Activated T-helper 17 cell treated with anti-CD3 and anti-CD28 coated beads, Interleukin-2, amount 50 U/mL, for 72 hours (primary cell): ENCODE results near the gene DCAF7. TPM values are rescaled to one million over a fixed set of nuclear protein-coding genes. Genes with fewer than 3 reads are reported as not detected.

Source experiments
- ATAC-seq: fragments of 150-1000 bp; cut with Tn5 transposase; replicated peaks from 2 replicates; pipeline ENCODE4 v1.10.0; 2021; ENCODE audit warnings: mild to moderate bottlenecking, moderate library complexity
- H3K27ac Mint-ChIP-seq: one replicate; pipeline ENCODE4 v1.8.0; 2022; ENCODE audit warnings: mixed read lengths
- H3K27me3 Mint-ChIP-seq: one replicate; pipeline ENCODE4 v1.8.0; 2022; ENCODE audit warnings: mixed read lengths
- H3K36me3 Mint-ChIP-seq: one replicate; pipeline ENCODE4 v1.8.0; 2022; ENCODE audit warnings: low read depth, mild to moderate bottlenecking, mixed read lengths
- H3K4me1 Mint-ChIP-seq: one replicate; pipeline ENCODE4 v1.8.0; 2022; ENCODE audit warnings: mixed read lengths
- H3K4me3 Mint-ChIP-seq: one replicate; pipeline ENCODE4 v1.8.0; 2022; ENCODE audit warnings: mild to moderate bottlenecking, mixed read lengths
- H3K9me3 Mint-ChIP-seq: one replicate; pipeline ENCODE4 v1.8.0; 2022; ENCODE audit warnings: mixed read lengths
- total RNA-seq, 2 donors: library from RNA; stranded (reverse); gene quantifications; one replicate each; pipeline ENCODE4 v1.2.3, GENCODE V29; 2022

The DCAF7 gene
- total RNA-seq, 2 donors from 2014 or later = 108 to 115 TPM

- ATAC-seq = peak; percentile 57
- Mint-ChIP-seq H3K27me3 (no peaks in the 10 kb centered on the region), H3K36me3 (peaks cover 62% of the 10 kb centered on the region), H3K4me3 (peak overlapping the region; percentile 87), H3K9me3 (no peaks in the 10 kb centered on the region), H3K4me1 (peaks cover 33% of the 10 kb centered on the region), H3K27ac (peak overlapping the region; percentile 92)
Measured at GRCh38 chr17:63609816-63610573, 59.7 kb downstream of the DCAF7 start.

- peak overlapping the region; percentile 92 for H3K27ac Mint-ChIP-seq
- no peaks in the 10 kb centered on the region for H3K27me3 Mint-ChIP-seq
- H3K9me3 Mint-ChIP-seq = no peaks in the 10 kb centered on the region
- no peak for ATAC-seq
- H3K4me1 Mint-ChIP-seq = peaks cover 29% of the 10 kb centered on the region
- peak overlapping the region; percentile 87 for H3K4me3 Mint-ChIP-seq
- peaks cover 54% of the 10 kb centered on the region for H3K36me3 Mint-ChIP-seq
Measured at GRCh38 chr17:63610854-63611253, 60.6 kb downstream of the DCAF7 start.

GRCh38 chr17:63611354-63611753 lies 61.1 kb downstream of the DCAF7 start:
- peak; percentile 84 for ATAC-seq

DNA sequence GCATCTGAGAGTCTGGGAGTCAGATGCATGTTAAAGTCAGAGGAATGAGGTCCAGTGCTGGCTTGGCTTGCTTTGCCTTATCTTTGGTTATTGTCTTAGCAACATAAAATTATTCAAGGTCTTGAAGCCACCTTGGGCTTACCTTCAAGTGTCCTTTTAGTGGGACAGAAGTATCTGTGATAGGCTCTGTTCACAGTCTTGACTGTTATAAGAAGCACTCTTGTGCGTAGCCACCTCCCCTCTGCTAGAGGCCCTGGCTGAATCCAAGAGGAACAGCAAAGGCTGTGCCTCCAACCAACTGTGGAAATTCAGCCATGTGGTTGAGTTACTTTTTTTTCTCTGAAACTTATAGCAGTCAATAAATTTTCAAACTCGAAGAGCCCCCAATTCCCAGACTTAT lies 63.4 kb downstream of the DCAF7 start:
- no peak for ATAC-seq
- H3K27me3 Mint-ChIP-seq = no peaks in the 10 kb centered on the region
- H3K27ac Mint-ChIP-seq = no peak overlapping the region
- H3K4me1 Mint-ChIP-seq = peaks cover 37% of the 10 kb centered on the region
- peaks cover 26% of the 10 kb centered on the region for H3K36me3 Mint-ChIP-seq
- no peaks in the 10 kb centered on the region for H3K9me3 Mint-ChIP-seq
- H3K4me3 Mint-ChIP-seq = no peak overlapping the region

More at GRCh38 chr17:63611354-63611753, 61.1 kb downstream of the DCAF7 start:
- Mint-ChIP-seq H3K9me3 (no peaks in the 10 kb centered on the region), H3K4me3 (peak overlapping the region; percentile 87), H3K27ac (peak overlapping the region; percentile 92), H3K27me3 (no peaks in the 10 kb centered on the region), H3K36me3 (peaks cover 49% of the 10 kb centered on the region), H3K4me1 (peaks cover 29% of the 10 kb centered on the region)

DNA sequence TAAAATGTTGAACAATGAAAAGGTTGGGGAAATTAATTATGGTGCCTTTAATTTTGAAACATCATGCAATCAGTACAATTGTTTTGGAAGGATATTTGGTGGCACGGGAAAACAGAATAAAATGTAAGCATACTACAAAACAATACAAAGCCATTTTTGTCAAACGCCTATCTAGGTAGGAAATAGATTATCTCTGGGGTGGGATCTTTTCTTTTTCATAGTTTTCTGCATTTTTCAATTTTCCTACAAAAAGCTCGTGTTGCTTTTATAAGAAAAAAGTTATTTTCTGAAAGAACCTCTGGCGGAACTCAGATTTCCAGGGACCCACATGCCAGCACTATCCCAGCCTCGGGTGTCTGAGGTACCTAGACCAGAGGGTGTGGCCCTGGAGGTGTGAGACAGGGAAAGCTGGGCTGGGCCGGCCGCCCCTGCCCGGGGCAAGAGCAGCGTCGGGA lies 71.0 kb downstream of the DCAF7 start:
- no peaks in the 10 kb centered on the region for H3K9me3 Mint-ChIP-seq
- peak overlapping the region; percentile 67 for H3K4me3 Mint-ChIP-seq
- H3K27ac Mint-ChIP-seq = peak overlapping the region; percentile 11
- H3K27me3 Mint-ChIP-seq = no peaks in the 10 kb centered on the region
- peaks cover 18% of the 10 kb centered on the region for H3K4me1 Mint-ChIP-seq
- no peak for ATAC-seq
- H3K36me3 Mint-ChIP-seq = peaks cover 7% of the 10 kb centered on the region

DNA sequence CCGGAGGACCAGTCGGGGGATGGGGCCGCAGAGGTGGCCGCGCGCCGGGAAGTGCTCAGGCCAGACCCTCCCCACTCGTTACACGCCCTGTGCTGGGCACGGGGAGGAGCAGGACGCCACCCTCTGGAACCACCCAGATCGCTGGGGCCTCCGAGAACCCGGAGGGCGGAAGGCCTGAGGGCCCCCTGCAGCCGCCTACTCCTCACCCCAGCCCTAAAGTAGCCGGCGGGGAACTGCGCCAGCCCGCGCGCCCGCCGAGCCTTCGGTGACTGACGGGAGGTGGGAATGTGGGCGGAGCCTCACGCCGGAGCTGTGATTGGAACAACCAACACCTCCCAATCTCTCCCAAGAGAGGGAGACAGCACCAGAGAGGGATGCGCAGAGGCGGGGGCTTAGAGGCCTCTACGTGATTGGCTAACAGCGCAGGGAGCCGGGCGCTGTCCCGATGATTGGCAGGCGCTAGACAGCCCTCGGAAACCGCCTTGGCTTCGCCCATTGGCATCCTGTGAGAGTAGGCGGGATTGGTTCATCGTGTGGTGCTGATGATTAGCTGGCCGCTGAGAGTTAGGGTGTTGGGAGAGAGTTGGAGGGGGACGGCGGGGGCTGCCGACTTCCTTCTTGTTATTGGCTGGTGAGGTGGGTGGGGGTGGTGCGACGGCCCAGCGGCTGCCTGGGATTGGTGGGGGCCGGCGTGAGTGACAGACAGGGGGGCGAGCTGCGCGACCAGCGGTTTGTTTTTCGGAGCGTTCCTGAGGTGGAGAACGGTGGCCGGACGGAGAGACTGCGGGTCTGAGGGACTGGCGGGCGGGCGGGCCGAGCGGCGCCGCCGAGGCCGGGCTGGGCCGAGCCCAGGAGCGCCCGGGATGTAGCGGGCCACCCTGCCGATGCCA lies 71.7 kb downstream of the DCAF7 start, which contains the start of gene MAP3K3:
TSS of gene MAP3K3 (plus strand) at position 734 of the 890 bp plus-strand sequence. CDS start 343 bp downstream, outside the sequence.
- H3K4me3 Mint-ChIP-seq = peak within 1 kb of the TSS; percentile 96
- H3K4me1 Mint-ChIP-seq = peaks cover 25% of the 10 kb centered on the region
- no peaks in the 10 kb centered on the region for H3K27me3 Mint-ChIP-seq
- peaks cover 7% of the 10 kb centered on the region for H3K36me3 Mint-ChIP-seq
- ATAC-seq = peak; percentile 91
- H3K9me3 Mint-ChIP-seq = no peaks in the 10 kb centered on the region
- peak within 1 kb of the TSS; percentile 94 for H3K27ac Mint-ChIP-seq

- H3K4me3 Mint-ChIP-seq = peak overlapping the region; percentile 96
- no peaks in the 10 kb centered on the region for H3K27me3 Mint-ChIP-seq
- ATAC-seq = peak; percentile 46
- peaks cover 7% of the 10 kb centered on the region for H3K36me3 Mint-ChIP-seq
- peaks cover 29% of the 10 kb centered on the region for H3K4me1 Mint-ChIP-seq
- H3K27ac Mint-ChIP-seq = peak overlapping the region; percentile 94
- H3K9me3 Mint-ChIP-seq = no peaks in the 10 kb centered on the region
Measured at GRCh38 chr17:63622574-63623390, 72.5 kb downstream of the DCAF7 start.

GRCh38 chr17:63623786-63624530 lies 73.7 kb downstream of the DCAF7 start:
- Mint-ChIP-seq H3K27ac (peak overlapping the region; percentile 94), H3K4me1 (peaks cover 20% of the 10 kb centered on the region), H3K36me3 (peaks cover 7% of the 10 kb centered on the region), H3K27me3 (no peaks in the 10 kb centered on the region), H3K9me3 (no peaks in the 10 kb centered on the region), H3K4me3 (peak overlapping the region; percentile 96)
- no peak for ATAC-seq

DNA sequence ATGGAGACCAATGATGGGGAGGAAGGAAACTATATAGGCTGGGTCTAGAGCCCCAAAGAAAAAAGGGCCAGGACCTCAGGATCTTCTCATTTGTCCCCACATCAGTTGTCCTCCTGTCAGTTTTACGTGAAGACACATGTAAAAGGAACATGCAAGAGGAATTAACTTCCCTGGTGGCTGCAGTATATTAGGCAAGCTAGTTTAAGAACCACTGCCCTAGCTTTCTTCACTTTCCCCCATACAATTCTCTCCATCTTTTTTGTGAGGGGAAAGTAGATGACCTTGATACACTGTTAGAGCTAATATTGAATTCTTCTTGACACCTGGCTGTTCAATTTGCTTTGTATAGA lies 74.2 kb downstream of the DCAF7 start:
- H3K9me3 Mint-ChIP-seq = no peaks in the 10 kb centered on the region
- peaks cover 20% of the 10 kb centered on the region for H3K4me1 Mint-ChIP-seq
- no peak overlapping the region for H3K27ac Mint-ChIP-seq
- no peaks in the 10 kb centered on the region for H3K27me3 Mint-ChIP-seq
- no peak for ATAC-seq
- H3K36me3 Mint-ChIP-seq = peaks cover 7% of the 10 kb centered on the region
- peak overlapping the region; percentile 96 for H3K4me3 Mint-ChIP-seq

DNA sequence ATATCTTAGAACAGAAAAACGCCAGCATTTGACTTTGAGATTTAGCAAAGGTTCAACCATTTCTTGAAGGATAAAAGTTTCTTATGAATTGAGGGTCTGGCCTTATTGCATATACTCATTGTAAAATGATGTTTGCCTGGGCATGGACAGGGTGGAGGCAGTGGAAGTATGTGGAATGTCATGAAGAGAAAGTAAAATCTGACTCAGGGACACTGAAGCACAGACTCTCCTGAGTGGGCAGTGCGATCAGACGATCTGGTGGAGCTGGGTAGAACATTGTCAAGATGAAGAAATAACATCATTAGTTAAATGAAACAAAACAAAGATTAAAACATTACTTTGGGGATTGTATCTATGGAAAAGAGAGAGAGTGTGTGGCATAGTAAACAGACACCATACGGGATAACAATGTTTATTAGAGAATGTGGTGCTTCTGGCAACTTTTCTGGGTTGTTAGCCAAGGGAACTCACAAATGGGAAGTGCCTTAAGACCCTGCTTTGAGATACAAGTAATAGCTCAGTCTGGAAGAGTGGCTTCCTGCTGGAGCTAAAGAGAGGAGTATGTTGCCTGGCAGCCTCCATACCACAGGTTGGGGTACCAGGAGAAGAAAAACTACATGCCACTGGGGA lies 76.4 kb downstream of the DCAF7 start:
- H3K4me1 Mint-ChIP-seq = peaks cover 20% of the 10 kb centered on the region
- no peaks in the 10 kb centered on the region for H3K9me3 Mint-ChIP-seq
- H3K27ac Mint-ChIP-seq = peak overlapping the region; percentile 49
- H3K36me3 Mint-ChIP-seq = peaks cover 7% of the 10 kb centered on the region
- H3K4me3 Mint-ChIP-seq = peak overlapping the region; percentile 28
- H3K27me3 Mint-ChIP-seq = no peaks in the 10 kb centered on the region
- no peak for ATAC-seq

DNA sequence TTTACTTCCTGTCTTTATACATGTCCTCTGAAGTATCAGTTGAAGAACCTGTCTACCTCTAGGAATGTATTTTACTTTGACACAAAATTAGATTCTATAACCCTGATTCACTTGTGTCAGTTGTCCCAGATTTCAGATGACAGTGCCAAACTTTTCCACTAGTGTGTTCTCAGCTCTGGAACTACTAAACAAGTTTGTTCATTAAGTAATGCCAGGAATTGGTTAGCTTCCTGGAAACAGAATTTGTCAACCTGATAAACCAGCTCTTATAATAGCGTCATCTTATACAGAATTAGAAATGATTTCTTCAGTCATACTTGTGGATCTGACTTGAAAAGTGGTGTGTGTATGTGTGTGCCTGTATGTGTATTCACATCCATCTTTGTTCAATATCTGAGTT lies 79.3 kb downstream of the DCAF7 start:
- Mint-ChIP-seq H3K4me3 (no peak overlapping the region), H3K27ac (no peak overlapping the region), H3K27me3 (no peaks in the 10 kb centered on the region), H3K36me3 (peaks cover 24% of the 10 kb centered on the region), H3K9me3 (no peaks in the 10 kb centered on the region), H3K4me1 (peaks cover 17% of the 10 kb centered on the region)
- no peak for ATAC-seq

DNA sequence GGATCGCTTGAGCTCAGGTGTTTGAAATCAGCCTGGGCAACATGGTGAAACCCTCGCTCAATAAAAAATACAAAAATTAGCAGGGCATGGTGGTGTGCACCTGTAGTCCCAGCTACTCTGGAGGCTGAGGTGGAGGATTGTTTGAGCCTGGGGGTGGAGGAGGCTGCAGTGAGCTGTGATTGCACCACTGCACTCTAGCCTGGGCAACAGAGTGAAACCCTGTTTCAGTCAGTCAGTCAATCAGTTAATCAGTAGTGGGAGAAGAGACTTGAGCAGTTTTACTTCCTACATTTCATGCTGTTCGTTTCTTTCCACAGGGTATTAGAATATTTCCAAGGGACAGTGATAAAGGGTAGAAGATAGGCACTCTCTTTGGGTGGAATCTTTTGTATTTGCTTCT lies 80.8 kb downstream of the DCAF7 start:
- peak overlapping the region; percentile 7 for H3K27ac Mint-ChIP-seq
- H3K9me3 Mint-ChIP-seq = no peaks in the 10 kb centered on the region
- peaks cover 13% of the 10 kb centered on the region for H3K4me1 Mint-ChIP-seq
- peaks cover 38% of the 10 kb centered on the region for H3K36me3 Mint-ChIP-seq
- H3K27me3 Mint-ChIP-seq = no peaks in the 10 kb centered on the region
- no peak for ATAC-seq
- H3K4me3 Mint-ChIP-seq = no peak overlapping the region

- Mint-ChIP-seq H3K4me3 (no peak overlapping the region), H3K9me3 (no peaks in the 10 kb centered on the region), H3K4me1 (peaks cover 7% of the 10 kb centered on the region), H3K27me3 (no peaks in the 10 kb centered on the region), H3K27ac (peak overlapping the region; percentile 7), H3K36me3 (peaks cover 44% of the 10 kb centered on the region)
- no peak for ATAC-seq
Measured at GRCh38 chr17:63631626-63632025, 81.3 kb downstream of the DCAF7 start.
